Sciatic nerve (tissue), 1 donor: ENCODE data around the gene OR2A7. TPM values are rescaled to one million over a fixed set of nuclear protein-coding genes. Genes with fewer than 3 reads are reported as not detected.

ENCODE experiments used
- total RNA-seq: library from RNA; stranded (reverse); fragmentation: NEBNext Ultra II Directional; extraction: Animal tissue kit (Norgen Biotek cat#: 25700); gene quantifications from one replicate; pipeline ENCODE4 v1.2.1, GENCODE V29; 2021
- donor health status: DM: no; HTN: no; CAD: no.

The OR2A7 gene
- total RNA-seq, 1 donor from 2014 or later, result 3.7 TPM

Other genes with a start within 250 kb of the OR2A7 start
- not detected for gene OR2A5, start 215.8 kb downstream of the OR2A7 start, total RNA-seq
- not detected for gene OR2A25, start 195.0 kb downstream of the OR2A7 start, total RNA-seq
- gene OR2A12, start 178.5 kb downstream of the OR2A7 start, total RNA-seq, result not detected
- not detected for gene OR2A2, start 155.2 kb downstream of the OR2A7 start, total RNA-seq
- not detected for gene OR2A14, start 141.6 kb downstream of the OR2A7 start, total RNA-seq
- gene CTAGE4, start 81.3 kb downstream of the OR2A7 start, total RNA-seq, result 2.3 TPM
- 5.3 TPM for gene ARHGEF35, start 69.0 kb downstream of the OR2A7 start, total RNA-seq
- 0.27 TPM for gene OR2A42, start 25.2 kb downstream of the OR2A7 start, total RNA-seq
- 1.2 TPM for gene CTAGE8, start 4.5 kb upstream of the OR2A7 start, total RNA-seq
- 0.22 TPM for gene OR2A1, start 47.6 kb upstream of the OR2A7 start, total RNA-seq
- 12.8 TPM for gene ARHGEF5, start 90.6 kb upstream of the OR2A7 start, total RNA-seq
- not detected for gene NOBOX, start 138.9 kb upstream of the OR2A7 start, total RNA-seq